Activated CD4-positive, alpha-beta T cell treated with anti-CD3 and anti-CD28 coated beads, Interleukin-10, Interleukin-2, amounts not matched to agents 100 ng/mL and 50 ng/mL, durations not matched to agents 16 hours and 8 hours (primary cell): ENCODE data around the gene ZDHHC8.

ENCODE experiments used
- DNase-seq: peaks from one replicate; pipeline ENCODE4 v3.0.0-alpha.2; 2020

ZDHHC8 gene

GRCh38 chr22:20114506-20115475 is 16.8 kb upstream of the ZDHHC8 start:
- DNase-seq: no peak

- DNase-seq: no peak
These were observed 15.8 kb upstream of the ZDHHC8 start, which contains the start of gene RANBP1 for GRCh38 chr22:20115691-20116375. RANBP1 (plus strand) TSS chr22:20116104; CDS start chr22:20116185, 81 bp downstream.

- no peak for DNase-seq
These were observed 15.1 kb upstream of the ZDHHC8 start for GRCh38 chr22:20116376-20116950.

- DNase-seq: peak; percentile 99
These were observed 14.5 kb upstream of the ZDHHC8 start, which contains the start of gene TRMT2A for GRCh38 chr22:20116951-20117632. TRMT2A (minus strand) TSS chr22:20117226; CDS start chr22:20116906, 320 bp downstream.

- peak; percentile 61 for DNase-seq
These were observed 13.8 kb upstream of the ZDHHC8 start for GRCh38 chr22:20117633-20118299.

- no peak for DNase-seq
These were observed 13.1 kb upstream of the ZDHHC8 start for GRCh38 chr22:20118300-20119020.

- DNase-seq: no peak
These were observed 9.7 kb upstream of the ZDHHC8 start for GRCh38 chr22:20121856-20122415.

- DNase-seq: no peak
These were observed 8.1 kb upstream of the ZDHHC8 start for GRCh38 chr22:20123366-20124082.

GRCh38 chr22:20124083-20124787 is 7.4 kb upstream of the ZDHHC8 start:
- DNase-seq: no peak

- no peak for DNase-seq
These were observed 6.1 kb upstream of the ZDHHC8 start for GRCh38 chr22:20125201-20126174.

- no peak for DNase-seq
These were observed 5.1 kb upstream of the ZDHHC8 start for GRCh38 chr22:20126284-20127029.

GRCh38 chr22:20127318-20127868 is 4.2 kb upstream of the ZDHHC8 start:
- DNase-seq: no peak

GRCh38 chr22:20127869-20128618 is 3.6 kb upstream of the ZDHHC8 start:
- DNase-seq: no peak

- DNase-seq: no peak
These were observed 3.0 kb upstream of the ZDHHC8 start for GRCh38 chr22:20128619-20128901.

- peak; percentile 54 for DNase-seq
These were observed 2.5 kb upstream of the ZDHHC8 start for GRCh38 chr22:20128902-20129746.

- no peak for DNase-seq
These were observed 1.9 kb upstream of the ZDHHC8 start for GRCh38 chr22:20129747-20130014.
